SJCRH30 (cell line): ENCODE measurements around the gene SMG6. TPM values are rescaled to one million over a fixed set of nuclear protein-coding genes. Genes with fewer than 3 reads are reported as not detected.

ENCODE experiments used
- DNase-seq, 2 experiments: peaks; one replicate each; pipeline ENCODE4 v3.0.0-alpha.2; 2015 to 2020
- H3K27ac ChIP-seq: fragments of 250-450 bp; sonication (Bioruptor Pico); 2 replicates; pipeline ENCODE4 v1.5.1; 2020; ENCODE audit warnings: mild to moderate bottlenecking, moderate library complexity
- H3K27me3 ChIP-seq: fragments of 250-450 bp; sonication (Bioruptor Pico); 2 replicates; pipeline ENCODE4 v1.5.1; 2020; ENCODE audit warnings: mild to moderate bottlenecking, moderate library complexity
- H3K36me3 ChIP-seq: fragments of 250-450 bp; sonication (Bioruptor Pico); 2 replicates; pipeline ENCODE4 v1.5.1; 2020; ENCODE audit warnings: mild to moderate bottlenecking, moderate library complexity
- H3K4me1 ChIP-seq: fragments of 250-450 bp; sonication (Bioruptor Pico); 2 replicates; pipeline ENCODE4 v1.5.1; 2020; ENCODE audit warnings: mild to moderate bottlenecking, moderate library complexity
- H3K4me3 ChIP-seq: fragments of 250-450 bp; sonication (Bioruptor Pico); 2 replicates; pipeline ENCODE4 v1.5.1; 2020; ENCODE audit warnings: mild to moderate bottlenecking, moderate library complexity
- H3K9me3 ChIP-seq: fragments of 250-450 bp; sonication (Bioruptor Pico); replicated peaks from 2 replicates; pipeline ENCODE4 v1.5.1; 2020; ENCODE audit warnings: mild to moderate bottlenecking, moderate library complexity
- total RNA-seq: library from RNA; depleted of rRNA; stranded (reverse); fragments of >200 nt; shearing (Covaris generic); gene quantifications from 2 replicates; pipeline ENCODE4 v1.2.3, GENCODE V29; 2014

The SMG6 gene
- total RNA-seq, 1 experiment from 2014 or later = 13.0 TPM

DNA sequence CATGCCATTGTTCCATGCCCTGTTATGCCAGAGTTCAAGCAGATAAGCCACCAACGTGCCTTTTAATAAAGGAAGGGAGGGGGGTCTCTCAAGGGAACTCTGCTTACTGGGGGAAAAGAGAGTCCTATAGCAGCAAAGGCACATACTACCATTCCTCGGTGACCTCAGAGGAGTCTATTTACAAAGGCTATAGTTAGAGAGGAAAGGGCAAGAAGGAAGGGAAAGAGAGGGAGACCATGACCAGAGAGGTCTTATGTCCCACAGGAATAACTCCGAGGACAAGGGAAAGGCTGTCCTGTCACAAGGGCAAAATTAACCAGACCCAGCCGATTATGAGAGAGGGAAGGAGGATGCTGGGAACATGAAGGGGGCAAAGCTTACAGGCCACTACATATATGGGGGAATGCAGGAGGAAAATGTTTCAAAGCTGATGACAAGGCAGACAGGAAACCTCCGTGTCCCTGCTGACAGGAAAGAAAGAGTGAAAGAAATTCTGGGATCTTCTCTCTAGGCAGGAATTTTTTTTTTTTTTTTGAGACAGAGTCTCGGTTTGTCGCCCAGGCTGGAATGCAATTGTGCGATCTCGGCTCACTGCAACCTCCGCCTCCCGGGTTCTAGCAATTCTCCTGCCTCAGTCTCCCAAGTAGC, 197.2 kb downstream of the SMG6 start:
- H3K4me1 ChIP-seq = no peaks in the 10 kb centered on the region
- no peak for DNase-seq
- H3K27ac ChIP-seq = no peak overlapping the region
- no peak overlapping the region for H3K4me3 ChIP-seq
- H3K27me3 ChIP-seq = no peaks in the 10 kb centered on the region
- no peaks in the 10 kb centered on the region for H3K9me3 ChIP-seq
- no peaks in the 10 kb centered on the region for H3K36me3 ChIP-seq

DNA sequence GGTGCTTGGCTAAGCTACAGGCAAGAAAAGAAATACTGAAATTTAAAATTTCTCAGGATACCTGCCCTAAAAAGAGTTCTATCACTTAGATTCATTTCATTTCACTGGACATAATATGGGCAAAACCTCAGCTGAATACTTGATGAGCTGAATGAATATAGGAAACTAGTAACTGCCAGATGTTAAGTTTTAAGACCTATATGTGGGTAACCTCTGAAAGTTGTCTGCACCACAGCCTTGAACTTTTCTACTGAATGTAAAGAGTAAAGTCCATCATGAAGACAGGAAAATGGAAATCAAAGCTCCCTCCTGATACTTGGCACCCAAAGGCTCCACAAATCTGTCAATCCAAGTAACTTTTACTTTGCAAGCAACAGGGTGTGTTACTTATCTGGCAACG, 197.9 kb downstream of the SMG6 start:
- Histone ChIP-seq H3K4me1 (no peaks in the 10 kb centered on the region), H3K9me3 (no peaks in the 10 kb centered on the region), H3K4me3 (no peak overlapping the region), H3K36me3 (no peaks in the 10 kb centered on the region), H3K27ac (no peak overlapping the region), H3K27me3 (no peaks in the 10 kb centered on the region)
- no peak for DNase-seq

DNA sequence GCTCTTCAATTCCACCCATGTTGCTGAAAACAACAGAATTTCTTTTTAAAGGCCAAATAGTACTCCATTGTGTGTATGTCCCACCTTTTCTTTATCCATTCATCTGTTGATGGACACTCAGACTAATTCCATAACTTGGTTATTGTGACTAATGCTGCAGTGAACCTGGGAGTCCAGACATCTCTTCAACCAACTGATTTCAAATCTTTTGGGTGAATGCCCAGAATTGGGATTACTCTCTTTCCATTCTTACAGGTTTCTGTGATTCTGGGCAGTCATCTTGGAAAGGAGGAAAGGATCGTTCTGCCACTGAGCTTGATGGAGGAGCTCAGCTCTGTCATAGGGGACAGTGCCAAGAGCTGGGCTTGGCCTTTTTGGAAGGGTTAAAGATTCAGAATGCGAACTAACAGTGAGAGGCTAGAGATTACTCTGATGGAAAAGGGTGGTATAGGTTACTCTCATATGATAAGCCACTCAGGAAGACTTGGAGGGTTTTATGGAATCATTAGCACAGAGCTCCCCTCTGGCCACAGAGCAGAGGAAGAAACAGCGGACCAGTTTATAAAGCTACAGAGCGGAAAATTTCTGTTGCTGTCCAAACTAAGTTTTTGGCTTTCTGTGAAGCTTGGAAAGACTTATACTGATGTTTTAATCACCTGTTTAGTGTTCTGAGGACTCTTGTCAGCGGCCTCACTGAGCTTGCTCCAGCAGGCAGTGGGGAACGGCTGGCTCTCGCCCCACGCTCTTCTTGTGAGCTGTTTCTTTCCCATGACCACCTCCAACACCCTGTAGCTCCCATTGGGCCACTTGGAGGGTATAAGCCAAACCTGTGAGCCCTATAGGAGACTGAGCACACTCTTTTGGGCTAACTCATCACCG, 200.4 kb downstream of the SMG6 start:
- Histone ChIP-seq H3K27ac (no peak overlapping the region), H3K36me3 (no peaks in the 10 kb centered on the region), H3K4me3 (no peak overlapping the region), H3K4me1 (no peaks in the 10 kb centered on the region), H3K9me3 (no peaks in the 10 kb centered on the region), H3K27me3 (no peaks in the 10 kb centered on the region)
- DNase-seq = no peak

DNA sequence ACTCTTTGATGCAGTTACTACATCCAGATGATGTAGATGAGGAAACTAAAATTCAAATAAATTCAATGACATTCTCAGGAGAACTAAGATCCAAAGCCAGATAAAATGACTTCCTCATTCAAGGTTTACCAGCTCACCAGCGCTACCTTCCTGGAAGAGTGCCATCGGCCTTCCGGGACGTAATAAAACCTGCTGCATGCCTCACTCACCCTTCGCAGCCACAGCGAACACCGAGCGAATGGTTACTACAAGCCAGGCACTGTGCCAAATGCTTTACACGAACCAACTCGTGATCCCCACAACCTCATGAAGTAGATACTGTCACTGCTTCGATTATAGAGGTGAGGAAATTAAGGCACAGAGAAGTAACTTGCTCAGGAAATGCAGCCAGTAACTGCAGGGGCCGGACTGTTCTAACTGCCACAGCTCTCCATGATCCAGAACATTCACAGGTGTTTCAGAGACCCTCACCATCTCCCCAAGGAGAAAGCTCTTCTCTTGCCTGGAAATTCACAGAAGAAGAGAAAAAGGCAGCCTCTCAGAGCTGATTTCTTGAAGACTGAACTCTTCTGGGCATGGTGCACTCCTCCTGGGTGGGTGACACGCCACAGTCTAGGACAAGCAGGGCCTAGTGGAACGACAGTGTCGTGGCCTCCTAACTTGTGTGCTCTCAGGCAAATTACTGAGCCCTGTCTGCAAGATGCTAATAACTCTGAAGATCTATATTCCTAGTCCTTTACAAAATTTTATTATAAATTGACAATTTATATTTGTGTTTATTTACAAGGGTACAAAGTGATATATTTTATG, 201.9 kb downstream of the SMG6 start:
- no peak overlapping the region for H3K27ac ChIP-seq
- no peak for DNase-seq
- no peaks in the 10 kb centered on the region for H3K9me3 ChIP-seq
- no peak overlapping the region for H3K4me3 ChIP-seq
- H3K4me1 ChIP-seq = no peaks in the 10 kb centered on the region
- no peaks in the 10 kb centered on the region for H3K27me3 ChIP-seq
- H3K36me3 ChIP-seq = no peaks in the 10 kb centered on the region

DNA sequence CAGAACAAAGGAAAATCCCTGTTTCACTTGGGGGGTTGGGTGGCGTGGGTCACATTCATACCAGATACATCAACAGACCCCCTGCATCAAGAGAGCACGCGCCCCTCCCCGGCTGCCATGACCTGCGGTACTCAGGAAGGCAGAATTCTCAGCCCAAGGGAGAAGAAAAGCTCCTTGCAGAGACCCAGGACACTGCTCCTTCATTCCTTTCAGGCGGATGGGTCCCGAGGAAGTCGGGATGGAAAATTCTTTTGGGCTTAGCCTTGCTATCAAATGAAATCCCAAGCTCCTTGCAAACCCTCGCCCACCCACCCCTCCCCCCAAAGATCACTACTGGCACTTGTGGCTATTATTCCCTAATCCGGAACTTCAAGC, 208.1 kb downstream of the SMG6 start:
- H3K4me3 ChIP-seq = no peak overlapping the region

DNA sequence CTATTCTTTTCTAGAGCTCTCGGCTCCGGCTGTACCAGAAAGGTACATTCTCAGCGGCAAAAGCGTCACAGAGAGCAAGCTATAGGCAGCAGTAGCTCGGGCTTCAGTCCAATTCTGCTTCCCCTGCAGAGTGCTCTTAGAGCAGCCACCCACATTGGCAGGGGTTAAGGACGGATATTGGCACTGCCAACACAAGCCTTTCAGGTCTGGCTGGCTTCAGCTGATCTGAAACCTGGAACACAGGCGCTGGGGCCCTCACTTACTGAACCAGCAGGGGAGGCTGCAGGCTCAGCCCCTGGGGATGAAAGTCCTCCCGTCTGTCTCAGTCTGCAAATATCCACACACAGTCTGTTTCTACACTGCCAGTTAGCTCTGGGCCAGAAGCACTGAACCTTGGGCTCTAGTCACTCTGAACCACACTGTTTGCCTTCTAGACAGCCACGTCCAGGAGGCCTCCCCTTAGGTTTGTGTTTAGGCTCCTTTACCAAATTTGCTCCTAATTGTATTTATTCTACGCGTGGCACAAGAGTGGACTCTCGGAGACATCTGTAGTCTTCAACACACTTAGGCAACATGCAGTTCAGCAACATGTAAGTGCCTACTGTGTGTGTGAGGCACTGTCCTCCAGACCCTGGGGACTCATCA, 208.6 kb downstream of the SMG6 start:
- no peak overlapping the region for H3K4me3 ChIP-seq

More for the DNA sequence above, 208.1 kb downstream of the SMG6 start:
- Histone ChIP-seq H3K36me3 (no peaks in the 10 kb centered on the region), H3K27ac (no peak overlapping the region), H3K27me3 (no peaks in the 10 kb centered on the region), H3K4me1 (peaks cover 7% of the 10 kb centered on the region), H3K9me3 (no peaks in the 10 kb centered on the region)
- no peak for DNase-seq

DNA sequence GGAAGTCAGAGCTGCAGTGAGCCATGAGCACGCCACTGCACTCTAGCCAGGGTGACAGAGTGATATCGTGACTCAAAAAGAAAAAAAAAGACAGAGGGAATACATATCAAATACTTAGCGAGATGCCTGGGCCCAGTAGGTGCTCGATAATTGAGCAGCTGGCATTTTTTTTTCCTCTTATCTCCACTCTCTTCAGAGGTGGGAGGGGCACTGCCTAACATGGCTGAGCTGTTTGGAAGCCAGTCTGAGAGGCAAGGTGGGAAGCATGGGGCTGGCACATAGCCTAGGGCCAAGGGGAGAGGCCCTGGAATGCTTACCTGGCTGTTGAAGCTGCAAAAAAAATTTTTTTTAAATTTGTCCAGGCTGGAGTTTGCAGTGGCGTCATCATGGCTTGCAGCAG, 210.2 kb downstream of the SMG6 start:
- Histone ChIP-seq H3K27me3 (no peaks in the 10 kb centered on the region), H3K36me3 (no peaks in the 10 kb centered on the region), H3K27ac (no peak overlapping the region), H3K4me3 (no peak overlapping the region), H3K4me1 (peaks cover 7% of the 10 kb centered on the region), H3K9me3 (no peaks in the 10 kb centered on the region)
- DNase-seq = no peak

More for the DNA sequence above, 208.6 kb downstream of the SMG6 start:
- H3K36me3 ChIP-seq = no peaks in the 10 kb centered on the region
- H3K4me1 ChIP-seq = peaks cover 7% of the 10 kb centered on the region
- H3K9me3 ChIP-seq = no peaks in the 10 kb centered on the region
- H3K27ac ChIP-seq = no peak overlapping the region
- DNase-seq = no peak
- no peaks in the 10 kb centered on the region for H3K27me3 ChIP-seq

DNA sequence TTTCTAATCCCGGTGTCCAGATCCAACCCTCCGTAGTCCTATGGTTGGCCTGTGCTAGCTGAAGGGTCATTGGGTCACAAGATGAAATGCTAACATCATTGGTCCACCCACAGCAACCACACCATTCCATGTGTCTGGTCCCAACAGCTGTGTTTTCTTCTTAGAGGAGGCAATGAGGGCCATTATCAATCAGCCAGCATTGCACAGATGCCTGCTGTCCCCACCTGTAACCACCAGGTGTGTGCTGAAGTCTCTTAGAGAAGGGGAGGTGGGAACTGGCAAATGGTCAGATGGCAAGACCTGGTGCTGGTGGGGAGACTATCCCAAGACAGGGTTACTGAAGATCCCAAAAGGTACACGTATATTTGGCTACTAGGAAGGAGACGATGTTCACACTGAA, 211.3 kb downstream of the SMG6 start:
- Histone ChIP-seq H3K27ac (no peak overlapping the region), H3K36me3 (no peaks in the 10 kb centered on the region), H3K4me1 (peaks cover 7% of the 10 kb centered on the region), H3K4me3 (no peak overlapping the region), H3K27me3 (no peaks in the 10 kb centered on the region), H3K9me3 (no peaks in the 10 kb centered on the region)
- DNase-seq = no peak

DNA sequence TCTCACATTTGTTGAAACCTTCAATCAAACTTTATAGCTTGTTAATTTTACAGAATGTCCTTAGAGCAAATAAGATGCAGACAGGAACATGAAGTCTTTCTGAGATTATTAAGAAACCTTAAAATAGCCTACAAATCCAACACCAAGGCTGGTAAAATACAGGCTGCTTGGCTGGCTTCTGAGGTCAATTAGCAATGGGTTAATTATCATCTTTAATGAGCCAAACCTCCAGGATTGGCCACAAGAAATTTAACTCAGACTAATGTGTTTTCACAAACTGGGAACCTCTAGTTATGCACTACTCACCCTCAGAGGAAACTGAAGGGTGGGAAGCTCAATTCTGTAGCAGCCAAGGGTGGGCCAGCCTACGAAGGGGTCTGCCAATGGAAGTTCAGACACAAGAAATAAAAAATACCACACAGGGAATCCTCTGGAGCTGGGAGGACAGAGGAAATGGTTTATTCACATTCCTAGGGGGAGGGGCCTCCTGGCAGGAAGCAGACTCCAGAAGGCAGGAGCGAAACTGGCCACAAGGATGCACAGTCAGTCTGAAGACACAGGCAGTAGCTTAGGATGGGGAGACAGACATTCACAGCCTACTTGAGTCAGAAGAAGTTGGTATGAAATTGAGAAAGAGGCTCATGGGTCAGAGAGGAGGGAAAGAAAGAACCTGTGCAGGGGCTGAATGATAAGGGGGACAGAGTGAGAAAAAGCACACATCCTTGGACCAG, 212.6 kb downstream of the SMG6 start:
- Histone ChIP-seq H3K36me3 (no peaks in the 10 kb centered on the region), H3K4me1 (peaks cover 7% of the 10 kb centered on the region)
- peak; percentile 34 to 40 for DNase-seq

DNA sequence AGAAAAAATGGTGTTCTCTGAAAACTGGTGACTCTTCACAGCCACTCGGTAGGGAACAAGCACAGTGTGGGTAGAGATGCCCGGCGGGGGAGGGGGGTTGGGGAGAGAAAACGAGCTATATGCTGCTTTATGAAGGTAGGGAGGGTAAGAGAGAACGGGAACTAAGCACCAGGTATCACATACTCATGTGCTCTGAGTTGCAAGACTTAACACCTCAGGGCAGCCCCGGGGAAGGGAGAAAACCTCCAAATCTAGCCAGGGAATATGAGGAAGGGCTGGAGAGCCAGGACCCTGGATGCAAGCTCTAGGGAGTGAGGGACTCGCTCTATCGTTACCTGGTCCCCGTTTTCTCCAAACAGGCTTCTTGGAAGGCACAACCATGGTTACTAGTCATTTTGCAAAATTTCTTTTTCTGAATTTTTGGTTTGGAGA, 213.4 kb downstream of the SMG6 start:
- H3K27ac ChIP-seq = no peak overlapping the region
- peaks cover 7% of the 10 kb centered on the region for H3K4me1 ChIP-seq

More for the DNA sequence above, 212.6 kb downstream of the SMG6 start:
- H3K9me3 ChIP-seq = no peaks in the 10 kb centered on the region
- no peak overlapping the region for H3K27ac ChIP-seq
- no peaks in the 10 kb centered on the region for H3K27me3 ChIP-seq
- no peak overlapping the region for H3K4me3 ChIP-seq

DNA sequence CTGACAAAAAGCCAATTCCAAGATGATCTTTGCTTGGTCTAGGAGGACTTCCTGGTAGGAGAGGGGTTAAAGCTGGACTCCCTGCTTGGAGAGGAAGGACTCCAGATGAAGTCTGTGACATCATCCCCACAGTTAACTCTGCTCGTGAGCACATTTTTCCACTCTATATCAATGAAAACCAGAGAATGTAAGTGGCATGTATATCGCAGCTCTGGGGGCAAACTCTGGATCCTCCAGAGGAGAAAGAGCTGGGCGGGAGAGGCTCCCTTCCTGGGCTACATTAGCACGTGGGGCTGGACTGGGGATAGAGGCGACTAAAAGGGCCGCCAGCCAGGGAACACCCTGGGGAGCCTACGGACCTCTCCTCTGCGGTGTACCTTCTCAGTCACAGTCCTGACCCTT, 214.6 kb downstream of the SMG6 start:
- H3K27me3 ChIP-seq = no peaks in the 10 kb centered on the region
- no peak for DNase-seq
- H3K4me1 ChIP-seq = peaks cover 18% of the 10 kb centered on the region
- no peak overlapping the region for H3K27ac ChIP-seq
- no peak overlapping the region for H3K4me3 ChIP-seq
- no peaks in the 10 kb centered on the region for H3K36me3 ChIP-seq
- H3K9me3 ChIP-seq = no peaks in the 10 kb centered on the region

More for the DNA sequence above, 213.4 kb downstream of the SMG6 start:
- no peaks in the 10 kb centered on the region for H3K36me3 ChIP-seq
- no peak for DNase-seq
- no peaks in the 10 kb centered on the region for H3K9me3 ChIP-seq
- no peak overlapping the region for H3K4me3 ChIP-seq
- no peaks in the 10 kb centered on the region for H3K27me3 ChIP-seq

DNA sequence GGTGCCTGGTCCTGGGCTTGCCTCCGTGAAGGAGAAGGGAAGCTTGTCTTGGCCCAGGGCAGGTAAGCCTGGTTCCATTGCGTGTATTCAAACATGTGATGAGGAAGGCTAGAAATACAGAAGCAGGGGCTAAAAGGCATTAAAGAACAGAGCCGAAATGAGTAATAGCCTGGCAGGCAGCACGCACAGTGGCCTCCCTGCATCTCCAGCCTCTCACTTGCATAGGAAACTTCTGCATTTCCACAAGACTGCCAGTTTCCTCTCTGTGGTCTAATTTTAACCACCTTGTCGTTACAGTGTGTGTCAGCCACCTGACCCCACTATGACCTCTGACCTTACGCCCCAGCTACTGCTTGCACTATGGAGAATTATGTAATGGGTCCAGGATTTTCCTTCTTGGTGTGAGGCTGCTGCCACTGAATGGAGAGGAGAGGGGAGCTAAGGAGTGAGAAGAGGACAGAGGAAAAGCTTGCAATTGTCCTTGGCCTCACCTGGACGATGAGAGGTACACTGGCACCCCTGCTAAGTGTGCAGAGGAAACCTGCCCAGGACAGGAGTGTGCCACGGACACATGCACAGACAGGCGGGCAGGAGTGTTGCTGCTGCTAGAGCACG, 215.9 kb downstream of the SMG6 start:
- Histone ChIP-seq H3K4me1 (peaks cover 32% of the 10 kb centered on the region), H3K36me3 (no peaks in the 10 kb centered on the region), H3K27me3 (no peaks in the 10 kb centered on the region), H3K4me3 (no peak overlapping the region), H3K27ac (no peak overlapping the region), H3K9me3 (no peaks in the 10 kb centered on the region)
- no peak for DNase-seq

DNA sequence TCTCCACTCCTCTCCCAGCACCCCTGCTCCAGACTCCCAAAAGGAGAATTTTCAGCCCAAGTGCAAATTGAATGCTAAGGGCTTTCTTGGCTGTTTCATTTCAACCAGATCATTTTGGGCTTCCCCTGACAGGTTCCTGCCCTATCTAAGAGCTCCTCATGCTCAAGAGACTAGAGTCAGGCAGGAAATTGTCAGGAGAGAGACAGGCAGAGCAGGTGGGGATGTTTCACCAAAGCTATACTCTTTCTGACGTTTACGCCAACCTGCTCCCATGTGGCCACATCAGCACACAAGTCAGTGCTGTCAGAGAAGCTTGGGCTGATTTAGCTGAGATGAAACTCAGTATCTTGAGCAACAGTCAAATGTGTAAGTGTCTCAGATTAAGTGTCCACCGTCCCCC, 217.3 kb downstream of the SMG6 start:
- Histone ChIP-seq H3K36me3 (no peaks in the 10 kb centered on the region), H3K27me3 (no peaks in the 10 kb centered on the region), H3K4me1 (peaks cover 44% of the 10 kb centered on the region), H3K9me3 (no peaks in the 10 kb centered on the region), H3K27ac (no peak overlapping the region), H3K4me3 (no peak overlapping the region)
- DNase-seq = no peak

DNA sequence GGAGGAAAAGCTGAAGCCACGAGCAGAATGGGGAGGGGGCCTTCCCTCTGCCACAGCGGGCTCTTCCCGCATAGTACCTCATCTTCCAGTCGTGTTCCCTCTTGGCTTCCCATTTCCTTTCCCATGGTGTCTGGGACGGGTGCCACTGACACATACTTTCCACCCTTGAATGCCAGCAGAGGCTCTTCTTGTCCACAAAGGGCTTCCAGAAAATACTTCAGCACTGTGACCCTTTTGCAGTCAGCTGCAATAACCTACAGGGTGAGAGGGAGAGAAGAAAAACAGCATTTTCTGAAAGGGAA, 218.0 kb downstream of the SMG6 start:
- no peak overlapping the region for H3K4me3 ChIP-seq
- no peaks in the 10 kb centered on the region for H3K36me3 ChIP-seq
- no peak overlapping the region for H3K27ac ChIP-seq
- no peak for DNase-seq
- peaks cover 40% of the 10 kb centered on the region for H3K4me1 ChIP-seq
- H3K27me3 ChIP-seq = no peaks in the 10 kb centered on the region
- H3K9me3 ChIP-seq = no peaks in the 10 kb centered on the region
